Measurements from ENCODE around the gene FAM193B.

- TF ChIP-seq CTCF (IDR thresholded peaks at IDR 0.05) (no peak), POLR2A (IDR thresholded peaks at IDR 0.05) (no peak), POLR2AphosphoS5 (IDR thresholded peaks at IDR 0.05; ENCODE audit: insufficient read depth in 1 of 2, low read depth in 1 of 2) (no peak)
These were observed 4.2 kb downstream of the FAM193B start for GRCh38 chr5:177550122-177550521.

All from vagina (tissue), 2 donors.